Stimulated activated CD4-positive, alpha-beta T cell treated with anti-CD3 and anti-CD28 coated beads, Interleukin-1b, Interleukin-23, amount 100 ng/mL, for 1 hour (primary cell): Measurements from ENCODE around the gene C2CD2.
"Not testable (repeated sequence)": the region's sequence is repeated elsewhere in the genome, so short reads cannot be mapped to it uniquely, and the experiment has no call there.

Experiments
- DNase-seq, 2 donors: peaks; one replicate each; pipeline ENCODE4 v3.0.0-alpha.2; 2020; ENCODE audit warnings: low read depth in 2 of 2

C2CD2 gene

GRCh38 chr21:41953831-41954653 is at the start of gene C2CD2:
C2CD2 (minus strand) TSS chr21:41954018; CDS start chr21:41953648, 370 bp downstream.
- no peak for DNase-seq

- no peak for DNase-seq
Observed at GRCh38 chr21:42003051-42003461, 49.2 kb upstream of the C2CD2 start.

- DNase-seq, result peak; percentile 43 to 50
Observed at GRCh38 chr21:42002421-42002958, 48.7 kb upstream of the C2CD2 start.

- no peak for DNase-seq
Observed at GRCh38 chr21:42001781-42002180, 48.0 kb upstream of the C2CD2 start.

GRCh38 chr21:42000908-42001307 is 47.1 kb upstream of the C2CD2 start:
- DNase-seq, result no peak

GRCh38 chr21:41997657-41998056 is 43.8 kb upstream of the C2CD2 start:
- no peak for DNase-seq

GRCh38 chr21:41995577-41995976 is 41.8 kb upstream of the C2CD2 start:
- no peak for DNase-seq

- DNase-seq, result not testable (repeated sequence)
Observed at GRCh38 chr21:41994613-41995012, 40.8 kb upstream of the C2CD2 start.

- DNase-seq, result no peak
Observed at GRCh38 chr21:41993744-41994143, 39.9 kb upstream of the C2CD2 start.

- no peak for DNase-seq
Observed at GRCh38 chr21:41992576-41992975, 38.8 kb upstream of the C2CD2 start.

- DNase-seq, result no peak
Observed at GRCh38 chr21:41991659-41992058, 37.8 kb upstream of the C2CD2 start.

- no peak for DNase-seq
Observed at GRCh38 chr21:41989698-41990097, 35.9 kb upstream of the C2CD2 start.

- DNase-seq, result no peak
Observed at GRCh38 chr21:41987310-41987709, 33.5 kb upstream of the C2CD2 start.

- DNase-seq, result no peak
Observed at GRCh38 chr21:41985662-41986416, 32.0 kb upstream of the C2CD2 start.

GRCh38 chr21:41983229-41983628 is 29.4 kb upstream of the C2CD2 start:
- no peak for DNase-seq

GRCh38 chr21:41980561-41980960 is 26.7 kb upstream of the C2CD2 start:
- no peak for DNase-seq

- DNase-seq, result no peak
Observed at GRCh38 chr21:41979751-41980369, 26.0 kb upstream of the C2CD2 start.

- DNase-seq, result no peak
Observed at GRCh38 chr21:41979335-41979734, 25.5 kb upstream of the C2CD2 start.

- DNase-seq, result no peak
Observed at GRCh38 chr21:41977034-41977950, 23.5 kb upstream of the C2CD2 start.

- no peak for DNase-seq
Observed at GRCh38 chr21:41976611-41977010, 22.8 kb upstream of the C2CD2 start.
